GM19025 (cell line): ENCODE data around the gene PRSS2.

Experiments used
- ATAC-seq: cut with Tn5 transposase; IDR thresholded peaks from one replicate; pipeline ENCODE4 v1.9.1; 2021; ENCODE audit warnings: mild to moderate bottlenecking, low read depth, moderate library complexity; ENCODE audit not compliant: unreplicated experiment

PRSS2 gene

GRCh38 chr7:142784716-142785115 is 13.9 kb downstream of the PRSS2 start:
- ATAC-seq, result no peak

- no peak for ATAC-seq
Observed at GRCh38 chr7:142785841-142786250, 15.1 kb downstream of the PRSS2 start.

- ATAC-seq, result no peak
Observed at GRCh38 chr7:142787034-142787768, 16.4 kb downstream of the PRSS2 start.

- ATAC-seq, result no peak
Observed at GRCh38 chr7:142787783-142788182, 17.0 kb downstream of the PRSS2 start.

- ATAC-seq, result no peak
Observed at GRCh38 chr7:142788303-142789289, 17.8 kb downstream of the PRSS2 start.

GRCh38 chr7:142789441-142789840 is 18.7 kb downstream of the PRSS2 start:
- ATAC-seq, result no peak

GRCh38 chr7:142790056-142790455 is 19.3 kb downstream of the PRSS2 start:
- no peak for ATAC-seq

- no peak for ATAC-seq
Observed at GRCh38 chr7:142790555-142790954, 19.8 kb downstream of the PRSS2 start.

GRCh38 chr7:142791502-142791901 is 20.7 kb downstream of the PRSS2 start:
- no peak for ATAC-seq

- no peak for ATAC-seq
Observed at GRCh38 chr7:142792129-142792528, 21.4 kb downstream of the PRSS2 start.

GRCh38 chr7:142792593-142792992 is 21.8 kb downstream of the PRSS2 start:
- ATAC-seq, result no peak

GRCh38 chr7:142793156-142793555 is 22.4 kb downstream of the PRSS2 start:
- no peak for ATAC-seq

GRCh38 chr7:142795339-142795863 is 24.6 kb downstream of the PRSS2 start:
- ATAC-seq, result no peak

GRCh38 chr7:142796001-142796500 is 25.3 kb downstream of the PRSS2 start:
- no peak for ATAC-seq

- ATAC-seq, result no peak
Observed at GRCh38 chr7:142796501-142797390, 26.0 kb downstream of the PRSS2 start.

GRCh38 chr7:142797391-142798377 is 26.9 kb downstream of the PRSS2 start:
- ATAC-seq, result no peak

GRCh38 chr7:142798451-142799436 is 28.0 kb downstream of the PRSS2 start:
- no peak for ATAC-seq

GRCh38 chr7:142799437-142799835 is 28.7 kb downstream of the PRSS2 start:
- no peak for ATAC-seq
